Stimulated activated CD8-positive, alpha-beta memory T cell treated with anti-CD3 and anti-CD28 coated beads, Interleukin-12 subunit alpha, Interleukin-12 subunit beta, amount 100 ng/mL, for 24 hours (primary cell): ENCODE data around the gene ARID5B.

ENCODE experiments used
- DNase-seq: peaks from one replicate; pipeline ENCODE4 v3.0.0-alpha.2; 2020; ENCODE audit errors: extremely low read depth

ARID5B gene

DNA sequence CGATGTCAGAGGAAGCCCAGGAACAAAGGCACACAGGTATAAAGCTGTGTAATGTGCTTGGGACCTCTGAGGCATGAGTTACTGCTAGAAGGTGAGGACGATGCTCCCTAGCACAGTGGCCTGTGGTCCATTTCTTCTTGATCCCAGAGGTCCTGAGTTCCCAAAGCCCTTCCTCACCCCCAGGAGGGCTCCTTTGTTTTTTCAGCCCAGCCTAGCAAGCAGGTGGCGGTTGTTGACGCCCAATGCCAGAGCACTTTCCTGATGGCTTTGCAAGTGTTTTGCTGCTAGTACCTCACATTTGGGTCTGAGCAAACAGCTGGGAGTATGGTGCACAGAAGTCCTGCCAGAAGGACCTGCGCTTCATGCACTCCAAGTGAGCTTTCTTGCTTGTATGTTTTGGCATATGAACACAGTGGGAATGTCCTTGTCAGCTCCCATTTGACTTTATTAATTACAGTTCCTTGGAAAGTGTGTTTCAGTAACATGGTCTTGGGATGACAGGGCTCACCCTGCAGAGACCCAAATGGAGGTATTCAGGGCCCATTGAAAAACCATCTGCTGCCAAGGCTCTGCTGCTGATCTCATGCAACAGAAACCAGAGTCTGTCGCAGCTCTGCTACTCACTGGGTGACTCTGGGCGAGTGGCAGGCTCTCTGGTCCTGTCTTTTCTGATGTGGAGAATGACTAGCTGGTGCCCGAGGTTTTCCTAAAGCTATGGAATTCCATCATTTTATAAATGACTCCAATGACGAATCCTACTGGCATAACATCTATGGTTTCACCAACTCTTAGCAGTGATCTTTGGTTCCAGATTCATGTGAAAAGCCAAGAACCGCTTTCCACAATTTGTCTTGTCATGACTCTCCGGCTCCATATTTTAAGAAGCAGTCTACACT lies 134.9 kb downstream of the ARID5B start:
- no peak for DNase-seq

DNA sequence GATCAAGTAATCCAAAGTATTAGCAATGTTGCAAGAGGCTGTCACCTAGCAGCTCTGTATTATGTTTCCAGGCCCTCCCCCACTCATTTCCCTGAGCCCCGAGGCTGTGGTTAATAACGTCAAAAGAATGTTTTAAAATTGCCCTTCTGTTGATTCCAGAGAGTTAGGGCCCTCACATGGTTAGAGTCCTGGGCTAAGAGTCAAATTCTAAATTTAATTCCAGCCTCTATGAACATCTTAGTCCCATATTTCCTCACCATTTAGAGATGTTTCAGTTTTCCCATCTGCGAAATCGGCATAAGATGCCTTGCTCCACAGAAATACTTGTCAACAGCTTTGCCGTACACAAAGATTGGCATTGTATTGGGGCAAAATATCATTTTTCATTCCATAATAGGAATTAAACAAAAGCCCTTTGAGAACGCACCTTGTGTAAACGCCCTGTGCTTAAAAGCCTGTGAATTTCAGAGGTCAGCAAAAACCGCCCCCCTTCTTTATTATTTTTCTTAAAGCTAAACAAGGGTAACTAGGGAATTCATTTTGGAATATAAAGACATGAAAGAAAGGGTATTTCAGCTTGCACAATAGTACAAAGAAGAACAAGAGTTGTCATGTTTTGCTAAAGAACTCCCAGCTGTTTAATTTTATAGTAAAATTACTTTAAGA lies 135.8 kb downstream of the ARID5B start:
- DNase-seq: no peak

DNA sequence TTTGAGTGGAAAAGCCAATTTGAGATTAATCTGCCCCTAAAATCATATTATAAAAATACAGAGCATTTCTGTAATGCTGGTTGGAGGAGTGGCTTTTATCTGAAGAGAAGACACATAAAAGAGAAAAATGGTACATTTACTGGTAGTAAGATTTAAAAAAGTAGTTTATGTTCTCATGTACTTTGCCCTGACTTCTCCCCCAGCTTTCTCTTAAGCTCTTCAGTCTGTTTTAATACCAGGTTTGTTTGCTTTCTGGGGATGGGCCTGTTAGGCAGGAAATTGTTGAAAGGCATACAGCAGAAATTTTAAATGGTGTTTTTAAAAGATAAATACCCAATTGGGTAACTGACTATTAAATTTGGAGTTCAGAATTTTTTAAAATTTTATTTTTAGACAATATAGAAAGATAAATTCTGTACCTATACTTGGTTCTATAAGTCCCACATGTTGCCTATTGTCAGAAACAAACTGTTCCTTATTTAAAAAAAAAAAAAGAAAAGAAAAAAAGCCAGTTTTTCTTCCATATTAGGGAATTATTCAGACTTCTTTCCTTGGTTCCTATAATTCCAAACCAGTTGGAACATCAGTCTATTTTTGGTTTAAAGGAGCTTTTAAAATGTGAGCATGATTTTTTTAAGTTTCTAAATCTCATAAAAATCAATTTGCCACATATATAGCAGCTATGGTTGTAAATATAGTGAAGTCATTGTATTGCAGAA lies 136.6 kb downstream of the ARID5B start:
- DNase-seq: no peak

DNA sequence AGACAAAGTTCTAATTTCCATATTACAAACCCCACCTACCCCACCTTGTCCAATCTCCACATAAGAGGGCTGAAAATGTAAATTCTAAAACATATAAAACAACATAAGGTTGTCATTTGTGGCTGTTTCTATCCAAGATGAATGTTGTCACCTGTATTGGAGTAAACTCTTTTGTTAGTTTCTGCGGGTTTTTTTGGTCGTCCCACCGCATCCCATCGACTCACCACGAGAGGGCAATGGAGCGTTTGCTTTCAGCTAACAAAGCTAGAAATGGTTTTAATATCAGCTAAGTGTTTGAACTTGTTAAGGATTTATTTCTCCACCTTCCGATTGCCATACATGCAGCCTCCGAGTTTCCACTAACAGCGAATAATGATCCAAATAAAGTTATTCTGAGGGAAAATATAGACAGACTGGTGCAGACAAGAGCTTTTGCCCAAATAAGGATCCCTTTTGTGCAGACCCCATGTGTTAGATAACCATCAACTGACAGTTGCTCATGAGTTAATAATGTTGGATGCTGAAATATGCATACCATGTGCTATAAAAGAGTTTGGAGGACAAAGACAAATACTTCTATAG lies 137.2 kb downstream of the ARID5B start:
- DNase-seq: no peak

DNA sequence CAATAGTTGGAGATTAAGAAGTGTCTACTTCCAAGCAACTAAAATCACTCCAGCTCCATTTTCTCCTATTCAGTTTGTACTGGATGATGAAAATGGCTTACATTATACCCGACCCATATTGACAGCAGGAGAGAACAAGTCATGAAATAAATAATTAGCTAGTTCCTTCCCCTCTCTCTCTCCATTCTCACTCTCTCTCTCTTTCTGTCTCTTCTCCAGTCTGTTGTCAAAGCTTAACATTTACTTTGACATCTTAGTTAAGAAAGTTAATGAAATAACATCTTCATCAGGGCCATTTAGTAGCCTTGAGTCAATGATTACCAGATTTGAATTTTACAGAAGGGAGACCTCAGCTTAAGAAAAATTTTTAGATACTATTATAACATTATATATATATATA lies 138.5 kb downstream of the ARID5B start:
- no peak for DNase-seq

DNA sequence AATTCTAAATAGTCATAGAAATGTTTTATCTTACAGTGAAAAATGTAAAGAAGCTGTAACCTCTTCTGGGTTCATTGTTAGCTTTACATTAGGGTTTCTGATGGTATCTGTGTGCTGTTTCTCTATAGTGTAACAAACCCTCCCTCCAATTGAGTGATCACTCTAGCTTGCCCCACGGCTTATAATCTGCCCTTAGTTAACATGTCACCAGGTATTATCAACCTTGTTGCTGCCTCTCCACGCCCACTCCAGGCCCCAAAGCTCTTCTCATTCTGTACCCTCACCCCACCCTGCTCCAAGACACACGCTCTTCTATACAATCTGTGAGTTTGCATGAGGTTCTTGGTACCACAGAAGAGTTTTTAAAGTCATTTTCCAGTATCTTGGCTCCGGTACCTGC lies 139.4 kb downstream of the ARID5B start:
- no peak for DNase-seq

DNA sequence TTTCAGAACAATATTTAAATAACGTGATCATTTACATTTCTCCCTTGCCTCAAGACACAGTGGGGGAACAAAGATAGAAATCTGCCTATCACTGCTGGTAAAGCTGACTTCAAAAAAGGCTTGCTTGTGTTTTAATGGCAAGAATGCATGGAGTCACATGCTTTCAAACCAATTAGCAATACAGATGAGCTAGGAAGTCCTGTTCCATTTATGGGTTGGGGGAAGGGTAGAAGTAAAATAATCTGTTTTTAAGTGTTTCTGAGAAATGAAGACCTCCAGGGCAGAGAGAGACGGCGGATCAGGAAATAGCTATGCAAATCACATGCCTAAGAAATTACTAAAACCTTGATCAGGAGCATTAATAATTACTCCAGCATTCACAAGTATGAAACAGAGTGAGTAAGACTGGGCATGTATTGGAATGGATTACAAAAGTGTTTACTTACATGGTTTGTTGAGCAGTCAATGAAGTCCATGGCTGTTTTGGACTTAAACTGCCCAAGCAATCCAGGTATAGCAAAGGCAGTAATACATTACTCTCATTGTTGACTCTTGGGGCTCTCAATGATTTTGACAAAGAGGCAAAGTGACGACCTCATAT lies 142.0 kb downstream of the ARID5B start:
- DNase-seq: no peak

DNA sequence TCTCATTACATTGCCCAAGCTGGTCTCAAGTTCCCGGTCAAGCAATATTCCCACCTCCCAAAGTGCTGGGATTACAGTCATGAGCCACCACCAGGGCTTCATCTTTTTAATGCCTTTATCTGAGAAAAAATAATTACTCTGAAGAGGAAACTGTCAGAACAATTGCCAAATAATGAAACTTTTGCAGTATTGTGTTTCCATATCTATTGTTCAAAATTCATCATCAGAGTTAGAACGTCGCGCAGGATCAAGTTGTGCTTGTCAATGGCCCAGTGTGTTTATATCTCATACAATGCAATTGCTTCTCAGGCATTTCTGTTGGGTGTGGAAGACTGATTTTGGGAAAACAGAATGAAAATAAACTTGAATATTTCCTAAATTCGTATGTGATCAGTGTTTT lies 143.1 kb downstream of the ARID5B start:
- no peak for DNase-seq

DNA sequence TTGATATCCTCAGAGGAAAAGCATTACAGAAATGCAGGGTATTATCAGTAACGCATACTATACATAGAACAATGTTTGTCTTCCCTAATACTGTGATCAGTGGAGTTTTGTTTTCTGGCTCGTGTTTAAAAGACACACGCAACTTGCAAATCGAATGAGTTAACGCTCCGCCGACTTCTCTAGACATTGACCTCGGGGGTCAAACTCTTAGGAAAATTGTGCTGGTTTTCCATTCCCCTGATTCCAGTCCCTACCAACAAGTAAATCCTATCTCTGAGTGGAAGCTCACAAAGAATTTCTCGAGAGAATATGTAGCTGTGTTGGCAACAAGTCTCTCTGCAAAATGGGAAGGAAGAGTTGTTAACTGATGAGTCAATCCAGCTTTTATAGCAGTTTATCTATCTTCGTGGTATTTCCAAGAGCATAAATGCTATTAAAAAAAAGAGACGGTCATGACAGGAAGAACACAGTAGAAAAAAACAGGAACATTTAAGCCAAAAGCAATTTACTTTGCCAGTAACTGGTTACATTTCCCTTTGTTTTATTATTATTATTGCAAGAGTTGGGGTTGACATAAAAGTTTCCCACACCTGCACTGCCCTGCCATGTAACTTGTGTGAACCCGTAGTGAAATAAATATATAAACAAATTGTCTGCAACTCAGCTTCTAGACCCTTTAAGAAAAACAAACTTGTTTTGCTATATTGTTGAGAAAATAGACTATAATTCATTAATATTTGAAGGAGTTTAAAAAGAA lies 144.4 kb downstream of the ARID5B start:
- no peak for DNase-seq

DNA sequence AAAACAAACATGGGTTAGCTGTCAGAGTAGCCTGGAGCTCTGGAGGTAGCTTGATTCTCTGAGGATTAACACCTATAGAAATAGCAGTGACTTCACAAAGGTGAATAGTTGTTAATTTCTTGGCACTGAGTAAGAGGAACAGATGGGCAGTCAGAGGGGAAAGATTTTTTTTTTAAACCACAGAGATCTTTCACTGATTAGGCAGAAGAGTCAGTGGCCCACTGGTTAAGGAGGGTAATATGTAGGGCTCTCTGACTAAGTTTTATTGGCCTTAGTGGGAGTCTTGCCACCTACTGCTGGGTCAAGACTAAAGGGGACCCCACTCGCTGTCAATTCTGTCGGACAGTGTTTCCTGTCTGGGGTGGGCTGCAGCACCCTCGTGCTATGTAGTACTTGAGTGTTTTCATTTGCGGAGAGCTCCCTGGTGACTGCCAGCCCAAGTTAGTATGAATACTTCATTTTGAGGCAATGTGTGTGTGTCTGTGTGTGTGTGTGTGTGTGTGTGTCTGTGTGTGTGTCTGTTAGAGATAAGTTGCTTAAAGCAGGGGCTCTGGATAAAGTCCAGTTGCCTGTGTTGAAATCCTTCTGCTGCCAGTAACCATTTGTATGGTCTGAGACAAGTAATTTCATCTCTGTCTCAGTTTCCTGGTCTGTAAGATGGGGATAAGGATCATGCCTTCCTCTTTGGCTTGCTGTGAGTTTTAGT lies 145.2 kb downstream of the ARID5B start:
- DNase-seq: no peak

DNA sequence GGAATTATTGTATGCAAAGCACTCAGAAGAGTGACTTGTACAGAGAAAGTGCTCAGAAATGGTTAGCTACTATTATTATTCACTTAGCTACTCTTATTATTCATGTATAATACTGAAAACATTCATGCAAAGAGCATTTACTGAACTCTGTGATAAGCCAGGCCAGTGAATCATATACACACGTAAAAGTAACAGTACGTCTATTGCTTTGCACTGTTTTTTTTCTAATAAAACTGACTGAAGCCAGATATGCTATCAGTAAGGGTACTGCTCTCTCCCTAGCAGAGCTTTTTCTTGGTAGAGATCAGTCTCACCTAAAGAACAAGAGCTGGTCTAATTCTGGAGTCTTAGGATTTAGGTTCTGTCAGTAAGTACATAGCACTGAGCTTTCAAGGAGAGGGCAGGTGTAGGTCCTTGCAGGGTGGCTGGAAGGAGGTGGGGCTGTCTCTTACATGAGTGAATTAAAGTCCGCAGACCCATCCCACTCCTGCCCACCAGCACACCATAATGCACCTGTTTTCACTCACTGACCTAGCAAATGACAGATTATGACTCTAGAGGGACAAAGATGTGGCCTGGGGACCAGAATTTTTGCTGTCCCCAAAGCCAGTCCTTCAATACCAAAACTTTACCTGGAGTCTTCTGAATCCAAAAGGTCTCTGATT lies 145.9 kb downstream of the ARID5B start:
- DNase-seq: no peak

DNA sequence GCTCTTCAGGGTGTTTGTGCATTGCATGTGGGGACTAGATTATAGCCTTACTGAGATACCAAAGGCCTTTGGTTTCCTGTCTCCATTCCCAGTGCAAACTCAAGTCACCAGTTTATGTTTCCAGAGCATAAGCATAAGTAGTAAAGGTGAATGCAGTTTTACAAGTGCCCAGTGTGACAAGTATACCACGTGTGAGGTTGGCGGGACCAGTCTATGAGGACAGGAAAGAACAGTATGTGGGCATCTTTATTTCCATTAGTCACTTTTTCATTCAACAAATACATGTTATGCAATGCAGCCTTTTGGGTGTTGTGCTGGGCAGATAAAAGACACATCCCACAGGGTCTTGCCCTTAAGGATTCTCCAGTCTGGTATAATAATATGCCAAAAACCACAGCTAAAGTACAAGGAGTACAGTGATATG lies 146.5 kb downstream of the ARID5B start:
- DNase-seq: no peak

DNA sequence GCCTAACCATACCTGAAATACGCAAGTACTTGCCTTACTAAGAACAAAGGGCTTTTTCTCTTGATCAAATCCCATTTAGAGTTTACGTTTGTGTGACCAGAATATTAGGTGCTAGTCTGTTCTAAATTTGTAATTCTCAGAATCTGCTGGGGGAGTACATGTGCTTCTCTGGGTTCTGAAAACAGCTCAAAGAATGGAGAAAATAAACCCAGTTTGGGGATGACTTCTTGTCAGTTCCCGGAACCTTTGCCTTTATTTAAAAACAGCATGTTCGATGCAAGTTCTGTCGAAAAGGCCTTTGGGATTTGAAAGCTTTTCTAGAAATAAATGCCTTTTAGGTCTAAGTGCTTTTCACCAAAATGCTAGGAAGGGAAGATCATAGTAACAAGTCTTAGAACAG lies 147.0 kb downstream of the ARID5B start:
- DNase-seq: no peak

DNA sequence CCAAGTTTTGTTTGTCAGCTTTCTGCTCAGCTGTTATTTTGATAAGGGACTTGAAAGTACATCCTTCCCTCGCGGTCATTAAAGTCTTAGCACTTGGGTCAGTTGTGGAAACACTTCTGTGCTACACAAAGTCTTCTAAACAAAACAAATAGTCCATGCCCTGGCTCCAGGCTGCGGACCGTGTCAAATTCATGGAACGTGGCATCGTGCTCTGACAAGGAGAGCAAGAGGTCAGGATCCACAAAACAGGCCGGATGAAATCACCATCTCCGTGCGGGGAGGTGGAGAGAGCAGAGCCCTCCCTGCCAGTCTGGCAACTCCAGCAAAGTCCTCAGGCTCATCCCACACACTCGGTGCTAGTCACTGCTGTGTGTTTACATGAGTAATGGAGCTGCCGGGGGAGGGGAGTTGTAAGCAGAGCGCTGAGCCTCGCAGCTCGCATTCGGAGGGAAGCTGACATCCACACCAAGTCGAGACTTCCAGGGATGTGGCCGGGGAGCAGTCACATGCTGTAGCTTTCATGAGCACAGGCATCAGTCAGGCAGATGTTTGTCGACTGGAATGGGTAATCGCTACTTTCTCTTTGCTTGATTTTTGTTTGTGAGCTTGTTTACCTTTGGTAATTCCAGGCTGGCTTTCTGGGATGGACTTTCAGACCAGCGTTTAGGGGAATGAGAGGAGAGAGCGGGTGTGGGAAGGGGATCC lies 147.6 kb downstream of the ARID5B start:
- peak; percentile 51 for DNase-seq

DNA sequence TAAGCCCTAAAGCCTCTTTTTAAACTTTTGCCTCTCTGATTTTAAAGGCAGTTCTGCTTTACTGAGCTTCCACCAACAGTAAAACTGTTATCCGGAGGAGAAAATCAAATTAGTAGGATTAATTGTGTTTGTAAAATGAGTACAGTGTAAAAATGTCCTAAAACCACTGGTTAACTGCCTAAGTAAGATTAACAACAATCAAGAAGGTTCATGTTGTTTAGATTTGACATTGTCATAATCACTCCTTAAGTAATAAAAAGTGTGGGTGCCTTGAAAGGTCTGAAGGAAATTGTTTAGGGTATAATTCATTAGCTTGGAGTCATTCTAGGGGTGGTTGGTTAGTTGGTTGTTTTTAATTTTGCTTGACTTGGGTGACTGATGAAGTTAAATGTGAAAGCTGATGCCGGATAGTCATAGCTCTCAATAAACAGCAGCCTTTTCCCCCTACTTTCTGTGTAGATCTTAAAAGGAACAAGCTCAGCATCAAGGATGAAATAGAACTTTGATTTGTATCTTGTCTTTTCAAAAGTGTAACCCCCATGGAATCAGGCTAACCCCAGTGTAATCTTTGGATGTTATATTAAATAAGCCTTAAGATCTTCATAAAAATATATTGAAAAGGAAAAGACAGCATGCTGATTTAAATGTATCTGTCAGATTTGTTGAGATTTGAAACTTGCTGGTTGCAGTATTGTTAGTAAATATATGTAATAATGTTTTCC lies 148.3 kb downstream of the ARID5B start:
- no peak for DNase-seq

DNA sequence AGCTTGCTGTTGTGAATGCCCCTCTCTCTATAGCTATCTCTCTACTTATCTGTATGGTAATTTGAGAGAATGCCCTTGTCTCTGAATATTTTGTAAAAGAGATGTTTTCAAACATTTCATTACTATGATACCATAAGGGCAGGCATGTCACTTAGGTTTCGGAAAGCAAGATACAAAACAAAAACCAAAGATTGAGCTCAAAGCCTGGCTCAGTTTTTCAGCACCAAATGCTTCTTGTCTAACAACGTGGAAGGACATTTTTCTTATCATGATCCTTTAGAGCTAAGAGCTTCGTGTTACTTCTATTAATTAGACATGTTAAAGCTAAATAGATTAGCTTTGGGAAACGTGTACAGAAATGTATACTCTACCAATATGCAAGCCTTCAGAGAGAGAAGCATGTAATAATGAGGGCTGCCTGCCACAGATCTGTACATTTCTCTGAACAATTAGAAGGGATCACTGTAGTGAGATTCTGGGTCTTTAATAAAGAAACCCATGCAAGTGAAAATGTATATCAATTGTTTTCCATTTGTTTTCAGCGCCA lies 148.9 kb downstream of the ARID5B start:
- no peak for DNase-seq

DNA sequence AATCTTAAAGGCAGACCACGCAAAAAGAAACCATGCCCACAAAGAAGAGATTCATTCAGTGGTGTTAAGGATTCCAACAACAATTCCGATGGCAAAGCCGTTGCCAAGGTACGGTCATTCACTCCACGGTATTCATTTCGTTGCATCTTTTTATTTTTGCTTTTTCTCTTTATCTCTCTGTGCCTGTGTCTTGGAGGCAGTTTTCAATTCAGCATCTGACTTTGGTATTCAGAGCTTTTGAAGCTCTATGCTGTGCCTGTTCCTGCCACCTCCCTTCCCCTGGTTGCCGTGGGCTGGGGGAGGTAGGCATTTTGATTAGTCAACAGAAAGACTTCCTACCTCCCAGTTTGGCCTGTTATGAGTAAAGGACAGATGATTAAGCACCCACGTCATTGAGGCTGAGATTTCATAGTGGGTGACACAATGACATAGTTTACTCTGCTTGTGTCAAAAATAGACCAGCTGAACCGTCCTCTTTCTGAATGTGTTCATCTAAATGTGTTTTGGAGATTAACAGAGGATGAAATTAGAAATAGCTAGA lies 149.5 kb downstream of the ARID5B start:
- peak; percentile 57 for DNase-seq

DNA sequence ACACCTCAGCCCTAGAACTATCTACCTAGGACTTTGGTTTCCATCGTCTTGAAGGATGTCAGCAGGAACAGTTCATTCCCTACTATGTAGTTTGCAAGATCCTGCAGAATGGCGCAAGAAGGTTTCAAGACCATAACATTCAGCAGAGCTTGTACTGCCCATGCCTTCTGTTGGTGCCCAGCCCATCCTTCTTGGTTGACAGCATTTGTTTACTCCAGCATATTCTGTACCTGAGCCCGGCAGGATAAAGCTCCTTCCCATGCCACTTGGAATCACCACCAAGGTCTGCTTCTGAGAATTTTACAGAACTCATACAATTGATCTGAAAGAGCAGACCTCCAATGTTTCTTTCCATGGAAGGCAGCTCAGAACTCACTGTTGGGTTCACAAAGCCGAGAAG lies 150.8 kb downstream of the ARID5B start:
- DNase-seq: no peak
